D341Med (cell line): Measurements from ENCODE around the gene ENTPD1.
"Not testable (repeated sequence)": the region's sequence is repeated elsewhere in the genome, so short reads cannot be mapped to it uniquely, and the experiment has no call there.

Experiments
- DNase-seq: peaks from one replicate; pipeline ENCODE4 v3.0.0; 2012; ENCODE audit warnings: low spot score

ENTPD1 gene

GRCh38 chr10:95866467-95866842 lies 110.5 kb downstream of the ENTPD1 start:
- no peak for DNase-seq

DNA sequence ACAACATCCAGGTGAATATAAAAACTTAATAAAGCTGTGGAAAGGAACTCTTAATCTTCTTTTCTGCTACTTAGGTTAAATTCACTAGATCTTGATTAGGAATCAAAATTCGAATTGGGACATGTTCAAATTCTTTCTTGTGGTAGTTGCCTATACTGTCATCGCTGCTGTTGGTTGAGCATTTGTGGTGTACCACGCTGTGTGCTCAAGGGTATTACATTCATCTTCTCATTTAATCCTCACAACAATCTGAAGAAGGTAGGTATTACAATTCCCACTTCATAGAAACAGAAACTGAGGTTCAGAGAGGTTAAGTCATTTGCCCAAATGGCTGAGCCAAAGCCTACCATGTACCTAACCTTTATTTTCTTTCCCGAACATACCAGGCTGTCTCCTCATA lies 111.9 kb downstream of the ENTPD1 start:
- DNase-seq, result no peak

- no peak for DNase-seq
Observed at GRCh38 chr10:95872158-95872711, 116.3 kb downstream of the ENTPD1 start.

GRCh38 chr10:95873139-95873538 lies 117.2 kb downstream of the ENTPD1 start:
- no peak for DNase-seq

- DNase-seq, result no peak
Observed at GRCh38 chr10:95873651-95874050, 117.7 kb downstream of the ENTPD1 start.

- DNase-seq, result not testable (repeated sequence)
Observed at GRCh38 chr10:95874783-95875182, 118.8 kb downstream of the ENTPD1 start.

DNA sequence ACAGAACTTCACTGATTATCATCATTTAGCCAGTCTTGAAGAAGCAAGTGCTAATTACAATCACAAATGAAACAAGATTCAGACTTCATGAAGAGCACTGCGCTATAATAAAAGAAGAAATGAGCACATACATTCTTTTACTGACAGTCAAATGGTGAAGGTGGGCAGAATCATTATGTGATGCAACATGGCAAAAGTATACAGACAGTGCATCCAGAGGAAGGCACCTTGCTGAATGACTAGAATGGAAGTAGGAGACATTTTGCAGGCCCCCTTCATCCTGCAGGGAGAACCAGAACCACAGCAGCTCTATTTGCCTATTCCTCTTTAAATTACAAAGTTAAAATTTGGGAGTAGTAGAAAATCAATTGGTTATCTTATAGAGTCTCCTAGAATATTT lies 120.8 kb downstream of the ENTPD1 start:
- DNase-seq, result no peak

DNA sequence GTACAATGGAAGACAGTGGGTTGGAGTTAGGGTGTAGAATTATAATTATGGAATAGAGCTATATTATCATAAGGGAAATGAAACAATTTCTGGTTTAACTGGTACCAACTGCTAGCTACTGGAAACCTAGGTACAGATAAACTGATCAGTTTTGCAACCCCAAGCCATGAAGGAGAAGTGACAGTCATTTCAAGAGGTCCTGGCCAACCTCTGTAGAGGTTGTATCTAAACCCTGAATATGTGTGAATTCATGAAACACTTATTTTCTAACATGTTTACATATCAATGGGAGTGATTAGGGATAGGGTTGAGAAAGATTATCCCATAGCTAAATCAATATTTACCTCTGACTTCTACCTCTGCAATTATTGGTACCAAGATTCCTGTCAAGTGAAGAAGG lies 121.9 kb downstream of the ENTPD1 start:
- DNase-seq, result no peak

GRCh38 chr10:95880704-95881103 lies 124.7 kb downstream of the ENTPD1 start:
- no peak for DNase-seq

DNA sequence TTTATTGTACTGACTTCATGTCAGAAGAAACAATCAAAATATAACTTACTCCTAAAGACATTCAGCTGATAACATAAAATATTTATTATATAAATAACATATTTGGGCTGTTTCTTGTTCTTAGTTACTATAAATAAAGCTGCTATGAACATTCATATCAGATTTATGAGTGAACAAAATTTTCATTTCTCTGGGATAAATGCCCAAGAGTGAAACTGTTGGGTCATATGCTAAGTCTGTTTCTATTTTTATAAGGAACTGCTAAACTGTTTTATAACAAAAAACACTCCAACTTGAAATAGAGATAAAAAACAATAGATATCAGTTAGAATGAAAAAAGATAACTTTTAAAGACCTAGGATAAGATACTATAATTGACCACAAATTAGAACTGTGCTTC lies 125.4 kb downstream of the ENTPD1 start:
- no peak for DNase-seq

DNA sequence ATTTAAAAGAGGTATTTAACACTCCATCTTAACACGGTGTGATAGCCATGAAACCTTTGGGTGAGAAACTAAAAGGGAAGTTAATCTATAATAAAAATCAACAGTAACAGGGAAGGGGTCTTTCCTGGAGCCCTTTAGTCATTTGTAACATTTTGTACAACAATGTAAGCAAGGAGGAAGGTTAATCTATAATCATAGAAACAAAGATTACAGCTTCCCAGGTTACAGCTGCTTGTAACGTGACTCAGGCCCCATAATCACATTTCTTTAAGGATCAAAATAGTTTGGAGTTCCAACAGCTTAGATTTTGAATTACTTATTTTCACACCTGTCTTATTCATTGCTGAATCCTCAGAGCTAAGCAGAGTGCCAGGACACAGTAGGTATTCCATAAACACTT lies 133.9 kb downstream of the ENTPD1 start:
- DNase-seq, result no peak

DNA sequence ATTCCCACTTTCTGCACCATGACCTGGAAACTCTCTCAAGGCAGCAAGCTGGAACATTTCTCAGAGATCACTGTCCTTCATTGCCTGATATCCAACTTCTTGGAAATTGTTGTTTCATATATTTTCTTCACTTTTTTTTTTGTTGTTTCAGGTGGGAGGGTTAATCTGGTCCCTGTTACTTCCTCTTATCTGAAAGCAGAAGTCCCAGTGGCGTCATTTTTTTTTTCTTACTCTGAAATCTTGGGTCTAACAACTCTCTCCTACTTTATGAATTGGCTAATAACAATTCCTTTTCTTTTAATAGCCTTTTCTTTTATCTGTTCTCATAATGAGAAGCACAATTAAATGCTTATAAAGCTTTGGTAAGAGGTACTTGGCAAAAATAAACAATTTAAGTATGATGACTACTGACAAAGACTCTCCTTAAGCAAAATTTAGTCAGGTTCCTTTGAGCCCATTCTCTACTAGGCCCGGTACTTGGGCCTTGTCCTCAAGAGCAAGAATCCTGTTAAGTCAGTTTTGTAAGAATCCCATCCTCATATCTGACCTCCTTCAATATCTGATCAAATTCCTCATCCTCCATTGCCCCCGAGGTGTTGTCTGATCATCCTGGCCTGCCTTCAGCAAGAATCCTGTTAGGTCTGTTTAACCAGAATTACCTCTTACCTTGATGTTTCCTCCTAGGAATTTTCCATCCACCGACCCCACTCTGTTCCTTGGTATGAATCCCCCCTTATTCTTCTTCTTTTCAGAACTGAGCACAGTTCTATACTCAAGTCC lies 140.3 kb downstream of the ENTPD1 start:
- no peak for DNase-seq

- not testable (repeated sequence) for DNase-seq
Observed at GRCh38 chr10:95905897-95906580, 150.1 kb downstream of the ENTPD1 start.

DNA sequence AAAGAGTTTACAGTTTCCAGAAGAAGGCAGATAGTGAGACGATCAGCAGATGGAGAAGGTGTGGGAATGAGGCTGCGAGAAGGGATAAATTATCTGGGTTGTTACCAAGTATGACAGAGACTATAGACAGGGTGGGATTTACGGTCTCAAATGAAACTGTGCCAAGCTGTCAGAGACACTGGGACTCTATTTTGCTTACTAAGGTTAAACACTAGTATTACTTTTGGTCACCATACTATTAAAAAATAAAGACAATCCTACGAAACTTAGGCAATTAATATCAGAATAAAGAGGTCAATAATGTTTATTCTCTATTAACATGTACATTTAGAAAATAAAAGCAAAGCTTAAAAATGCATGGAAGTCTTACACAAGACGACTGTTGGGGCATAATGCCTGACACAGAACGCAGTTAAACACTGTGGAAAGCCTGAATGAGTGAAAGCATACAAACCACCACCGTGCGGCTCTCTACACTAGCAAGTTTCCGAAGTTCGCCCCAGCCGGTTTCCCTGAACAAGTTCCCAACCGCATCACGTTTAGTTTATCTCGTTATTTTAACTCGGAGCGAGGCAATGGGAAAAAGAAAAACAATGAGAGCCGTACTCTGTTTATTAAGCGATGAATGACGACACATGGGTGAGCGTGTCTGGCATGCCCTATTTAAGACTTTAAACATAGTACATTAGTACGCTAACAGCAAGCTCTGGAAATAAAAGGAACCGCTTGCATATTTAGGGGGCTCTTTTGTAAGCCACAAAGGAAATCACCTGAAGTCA lies 150.9 kb downstream of the ENTPD1 start:
- peak; percentile 40 for DNase-seq

DNA sequence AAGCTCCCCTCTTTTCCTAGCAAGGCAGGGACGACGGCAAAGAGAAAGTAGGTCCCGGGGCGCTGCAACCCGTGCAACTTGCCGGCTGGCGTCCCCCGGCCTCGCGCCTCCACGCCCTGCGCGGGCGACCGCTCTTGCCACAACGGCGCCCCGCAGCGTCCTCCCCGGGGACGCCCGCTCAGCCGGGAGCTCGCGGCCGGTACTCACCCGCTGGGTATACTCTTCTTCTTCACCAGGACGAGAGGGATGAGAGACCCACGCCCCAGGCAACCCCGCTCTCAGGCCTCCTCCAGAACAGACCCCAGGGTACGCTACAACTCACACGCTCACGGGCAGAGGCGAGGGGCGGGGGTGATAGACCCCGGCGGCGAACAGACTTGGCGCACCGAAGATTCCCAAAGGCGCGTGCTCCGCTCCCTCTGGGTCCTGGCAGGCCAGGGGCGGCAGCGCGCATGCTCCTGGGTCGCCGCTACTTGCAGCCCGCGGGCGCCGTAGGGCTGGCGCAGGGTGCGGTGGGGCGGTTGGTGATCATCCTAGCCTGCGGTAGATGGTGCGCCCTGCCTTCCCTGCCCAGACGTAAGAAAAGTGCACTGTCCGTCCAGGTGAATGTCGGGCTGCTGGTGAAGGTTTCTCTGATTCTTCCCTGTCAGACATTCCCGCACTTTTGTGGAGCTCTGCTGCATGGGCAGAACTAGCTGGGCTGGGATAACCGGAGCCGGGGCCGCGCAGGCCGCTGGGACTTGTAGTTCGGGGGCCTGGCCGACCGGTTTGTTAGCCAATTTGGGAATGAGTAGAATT lies 151.7 kb downstream of the ENTPD1 start, which contains the start of gene CC2D2B:
CC2D2B (plus strand) TSS at position 520 of the 798 bp plus-strand sequence. CDS start 3,349 bp downstream, outside the sequence.
- DNase-seq, result peak; percentile 91

DNA sequence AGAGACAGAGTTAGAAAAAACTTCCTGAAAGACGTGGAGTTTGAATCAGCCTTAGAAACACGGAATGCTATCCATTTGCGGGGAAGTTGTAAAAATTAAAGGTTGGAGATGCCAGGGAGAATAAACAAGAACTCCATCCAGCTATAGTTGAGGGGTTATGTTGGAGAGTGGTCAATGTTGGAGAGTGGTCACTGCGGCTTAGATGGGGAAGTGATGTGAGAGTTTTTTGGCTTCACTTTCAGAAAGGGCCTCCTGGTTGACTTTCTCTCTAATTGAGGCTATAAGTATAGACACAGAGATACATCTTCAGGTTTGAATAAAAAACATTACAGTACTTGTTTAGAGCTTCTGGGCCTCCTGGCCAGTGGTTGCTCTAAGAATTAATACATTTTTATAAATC lies 152.5 kb downstream of the ENTPD1 start:
- no peak for DNase-seq

DNA sequence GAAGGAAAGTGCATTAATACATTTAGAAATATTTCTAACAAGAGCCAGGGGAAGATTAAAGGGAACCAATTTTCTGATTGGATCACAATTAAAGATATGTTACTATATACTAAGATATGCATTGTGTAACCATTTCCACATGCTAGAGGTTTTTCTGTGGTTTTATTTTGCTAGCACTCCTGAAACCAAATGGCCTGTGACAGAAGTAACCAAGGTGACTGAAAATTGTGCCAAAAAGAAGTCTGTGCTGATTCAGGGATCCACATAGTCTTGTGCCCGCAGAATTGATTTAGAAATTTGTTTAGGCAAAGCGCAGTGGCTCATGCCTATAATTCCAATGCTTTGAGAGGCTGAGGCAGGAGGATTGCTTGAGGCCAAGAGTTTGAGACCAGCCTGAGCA lies 153.6 kb downstream of the ENTPD1 start:
- DNase-seq, result no peak

DNA sequence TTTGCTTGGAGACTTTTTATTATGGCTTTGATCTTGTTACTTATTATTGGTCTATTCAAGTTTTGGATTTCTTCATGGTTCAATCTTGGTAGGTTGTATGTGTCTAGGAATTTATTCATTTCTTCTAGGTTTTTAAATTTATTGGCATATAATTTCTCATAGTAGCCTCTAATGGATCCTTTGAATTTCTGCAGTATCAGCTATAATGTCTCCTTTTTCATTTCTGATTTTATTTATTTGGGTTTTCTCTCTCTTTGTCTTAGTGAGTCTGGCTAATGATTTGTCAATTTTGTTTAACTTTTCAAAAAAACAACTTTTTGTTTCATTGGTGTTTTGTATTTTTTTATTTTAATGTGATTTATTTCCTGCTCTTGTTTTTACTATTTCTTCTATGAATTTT lies 160.1 kb downstream of the ENTPD1 start:
- DNase-seq, result not testable (repeated sequence)
